DOHH2 (cell line): ENCODE measurements around the gene CAPS2.

Source experiments
- EZH2phosphoT487 ChIP-seq: fragments of 200-600 bp; sonication (generic); IDR thresholded peaks from 2 replicates; pipeline ENCODE4 v1.6.1; 2017; ENCODE audit warnings: borderline replicate concordance, mild to moderate bottlenecking, antibody characterized with exemption, low read length, moderate library complexity, mixed read lengths
- TF ChIP-seq, protein P1 (sequence below): fragments of 200-600 bp; sonication (generic); IDR thresholded peaks from one replicate; pipeline ENCODE4 v1.5.1; 2014; ENCODE audit warnings: antibody characterized with exemption, mild to moderate bottlenecking, low read depth, low read length; ENCODE audit not compliant: poor library complexity, severe bottlenecking

GRCh38 chr12:75374971-75375370 is 44.8 kb upstream of the CAPS2 start:
- TF ChIP-seq, protein P1, sequence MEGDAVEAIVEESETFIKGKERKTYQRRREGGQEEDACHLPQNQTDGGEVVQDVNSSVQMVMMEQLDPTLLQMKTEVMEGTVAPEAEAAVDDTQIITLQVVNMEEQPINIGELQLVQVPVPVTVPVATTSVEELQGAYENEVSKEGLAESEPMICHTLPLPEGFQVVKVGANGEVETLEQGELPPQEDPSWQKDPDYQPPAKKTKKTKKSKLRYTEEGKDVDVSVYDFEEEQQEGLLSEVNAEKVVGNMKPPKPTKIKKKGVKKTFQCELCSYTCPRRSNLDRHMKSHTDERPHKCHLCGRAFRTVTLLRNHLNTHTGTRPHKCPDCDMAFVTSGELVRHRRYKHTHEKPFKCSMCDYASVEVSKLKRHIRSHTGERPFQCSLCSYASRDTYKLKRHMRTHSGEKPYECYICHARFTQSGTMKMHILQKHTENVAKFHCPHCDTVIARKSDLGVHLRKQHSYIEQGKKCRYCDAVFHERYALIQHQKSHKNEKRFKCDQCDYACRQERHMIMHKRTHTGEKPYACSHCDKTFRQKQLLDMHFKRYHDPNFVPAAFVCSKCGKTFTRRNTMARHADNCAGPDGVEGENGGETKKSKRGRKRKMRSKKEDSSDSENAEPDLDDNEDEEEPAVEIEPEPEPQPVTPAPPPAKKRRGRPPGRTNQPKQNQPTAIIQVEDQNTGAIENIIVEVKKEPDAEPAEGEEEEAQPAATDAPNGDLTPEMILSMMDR: no peak
- TF ChIP-seq EZH2phosphoT487: no peak
